Measurements from ENCODE around the gene CLEC18A.

The CLEC18A gene

GRCh38 chr16:69932228-69932627, 18.9 kb upstream of the CLEC18A start:
- no peak for ATAC-seq
- TF ChIP-seq OSR1 (CRISPR knock-in tag; IDR thresholded peaks at IDR 0.05) = no peak
- TF ChIP-seq ARNTL (CRISPR knock-in tag; IDR thresholded peaks at IDR 0.05; ENCODE audit: borderline replicate concordance, low read depth) = no peak
- TF ChIP-seq ZFP30 (CRISPR knock-in tag; IDR thresholded peaks at IDR 0.05) = no peak
- no peak for TF ChIP-seq ESRRG (CRISPR knock-in tag; IDR thresholded peaks at IDR 0.05)
- TF ChIP-seq CSDC2 (CRISPR knock-in tag; IDR thresholded peaks at IDR 0.05) = no peak
- no peak for TF ChIP-seq TCF4 (CRISPR knock-in tag; IDR thresholded peaks at IDR 0.05; ENCODE audit: borderline replicate concordance)
- no peak for TF ChIP-seq ZNF70 (CRISPR knock-in tag; IDR thresholded peaks at IDR 0.05)
- TF ChIP-seq RARB (CRISPR knock-in tag; IDR thresholded peaks at IDR 0.05) = no peak
- TF ChIP-seq POU6F1 (CRISPR knock-in tag; IDR thresholded peaks at IDR 0.05; ENCODE audit: borderline replicate concordance, low read depth) = no peak

GRCh38 chr16:69932691-69933392, 18.3 kb upstream of the CLEC18A start:
- TF ChIP-seq GLIS3 (CRISPR knock-in tag; IDR thresholded peaks at IDR 0.05) (no peak), POU6F1 (CRISPR knock-in tag; IDR thresholded peaks at IDR 0.05; ENCODE audit: borderline replicate concordance, low read depth) (no peak), ZFP30 (CRISPR knock-in tag; IDR thresholded peaks at IDR 0.05) (no peak), ZC3H10 (CRISPR knock-in tag; IDR thresholded peaks at IDR 0.05) (no peak), ZFP3 (CRISPR knock-in tag; IDR thresholded peaks at IDR 0.05) (no peak), CREB5 (CRISPR knock-in tag; IDR thresholded peaks at IDR 0.05; ENCODE audit: low read depth) (no peak), CSDC2 (CRISPR knock-in tag; IDR thresholded peaks at IDR 0.05) (no peak), CSRNP3 (CRISPR knock-in tag; IDR thresholded peaks at IDR 0.05) (no peak)

GRCh38 chr16:69934044-69934443, 17.1 kb upstream of the CLEC18A start:
- TF ChIP-seq ESRRG (CRISPR knock-in tag; IDR thresholded peaks at IDR 0.05) (no peak), ZC3H10 (CRISPR knock-in tag; IDR thresholded peaks at IDR 0.05) (no peak), BACH2 (CRISPR knock-in tag; IDR thresholded peaks at IDR 0.05; ENCODE audit: borderline replicate concordance) (no peak), RARB (CRISPR knock-in tag; IDR thresholded peaks at IDR 0.05) (no peak), TCF4 (CRISPR knock-in tag; IDR thresholded peaks at IDR 0.05; ENCODE audit: borderline replicate concordance) (no peak), POU6F1 (CRISPR knock-in tag; IDR thresholded peaks at IDR 0.05; ENCODE audit: borderline replicate concordance, low read depth) (no peak), ZNF70 (CRISPR knock-in tag; IDR thresholded peaks at IDR 0.05) (no peak), SNAI2 (CRISPR knock-in tag; IDR thresholded peaks at IDR 0.05) (no peak), CREB5 (CRISPR knock-in tag; IDR thresholded peaks at IDR 0.05; ENCODE audit: low read depth) (no peak), ARNTL (CRISPR knock-in tag; IDR thresholded peaks at IDR 0.05; ENCODE audit: borderline replicate concordance, low read depth) (no peak), ZNF8 (CRISPR knock-in tag; IDR thresholded peaks at IDR 0.05) (no peak), ZFP30 (CRISPR knock-in tag; IDR thresholded peaks at IDR 0.05) (no peak), CSDC2 (CRISPR knock-in tag; IDR thresholded peaks at IDR 0.05) (no peak)
- ATAC-seq = no peak

More at GRCh38 chr16:69932691-69933392, 18.3 kb upstream of the CLEC18A start:
- ATAC-seq = no peak
